Activated CD4-positive, alpha-beta T cell treated with anti-CD3 and anti-CD28 coated beads, Interleukin-2, Interleukin-6, amounts not matched to agents 100 ng/mL and 50 ng/mL, durations not matched to agents 16 hours and 8 hours (primary cell): Measurements from ENCODE around the gene FADS6.

Source experiments
- DNase-seq: peaks from one replicate; pipeline ENCODE4 v3.0.0-alpha.2; 2020

Gene FADS6

GRCh38 chr17:74864866-74865395, 28.5 kb downstream of the FADS6 start:
- DNase-seq = peak; percentile 80

GRCh38 chr17:74864297-74864865, 29.1 kb downstream of the FADS6 start:
- DNase-seq = no peak

- DNase-seq = no peak
These were observed 29.8 kb downstream of the FADS6 start for GRCh38 chr17:74863420-74864296.

GRCh38 chr17:74862919-74863318, 30.5 kb downstream of the FADS6 start:
- DNase-seq = no peak

GRCh38 chr17:74862108-74862901, 31.1 kb downstream of the FADS6 start:
- peak; percentile 67 for DNase-seq

GRCh38 chr17:74861662-74862107, 31.7 kb downstream of the FADS6 start:
- DNase-seq = no peak

GRCh38 chr17:74860872-74861661, 32.4 kb downstream of the FADS6 start:
- no peak for DNase-seq

- no peak for DNase-seq
These were observed 33.1 kb downstream of the FADS6 start for GRCh38 chr17:74860229-74860871.

- no peak for DNase-seq
These were observed 33.8 kb downstream of the FADS6 start, which contains the start of gene GRIN2C for GRCh38 chr17:74859459-74860228. Gene GRIN2C (minus strand): TSS chr17:74859885. CDS start chr17:74855092, 4,793 bp downstream.

GRCh38 chr17:74858672-74859458, 34.6 kb downstream of the FADS6 start:
- no peak for DNase-seq

- DNase-seq = no peak
These were observed 36.2 kb downstream of the FADS6 start for GRCh38 chr17:74857191-74857590.

- no peak for DNase-seq
These were observed 37.3 kb downstream of the FADS6 start for GRCh38 chr17:74856112-74856511.

- DNase-seq = no peak
These were observed 38.1 kb downstream of the FADS6 start for GRCh38 chr17:74855323-74855722.

- no peak for DNase-seq
These were observed 38.6 kb downstream of the FADS6 start for GRCh38 chr17:74854792-74855191.

GRCh38 chr17:74853669-74854068, 39.8 kb downstream of the FADS6 start:
- no peak for DNase-seq

- no peak for DNase-seq
These were observed 40.4 kb downstream of the FADS6 start for GRCh38 chr17:74853048-74853397.

GRCh38 chr17:74852237-74853047, 41.0 kb downstream of the FADS6 start:
- peak; percentile 73 for DNase-seq

GRCh38 chr17:74851612-74852236, 41.7 kb downstream of the FADS6 start:
- DNase-seq = no peak

- no peak for DNase-seq
These were observed 42.5 kb downstream of the FADS6 start for GRCh38 chr17:74850914-74851313.
